ENCODE measurements around the gene FCER2.

GRCh38 chr19:7643031-7643415 lies 58.9 kb downstream of the FCER2 start:
- TF ChIP-seq POLR2AphosphoS5 (IDR thresholded peaks at IDR 0.05; ENCODE audit: low read depth, low read length) (no peak), REST (IDR thresholded peaks at IDR 0.05; ENCODE audit: insufficient read depth in 1 of 2, low read depth in 2 of 2, low read length in 2 of 2) (no peak)

Data from PFSK-1 (cell line).